K562 (cell line): ENCODE measurements around the gene HPS1. TPM values are rescaled to one million over a fixed set of nuclear protein-coding genes. Genes with fewer than 3 reads are reported as not detected.

ENCODE experiments used
- ATAC-seq: fragments of 200-7000 bp; cut with Tn5 transposase; 3 replicates; pipeline ENCODE4 v1.9.1; 2020; ENCODE audit warnings: moderate library complexity
- BruUV-seq: library from RNA; stranded (reverse); fragments of 400-500 nt; replicated peaks from 2 replicates; lab custom pipeline; 2021; lab: Mats Ljungman, UMichigan
- CTCF ChIA-PET: fragments of 300-600 bp; formaldehyde crosslinking; extraction: SDS; loops from one replicate; lab custom pipeline; 2021; ENCODE audit warnings: low intra/inter-chr PET ratio; lab: Yijun Ruan, JAX
- POLR2A ChIA-PET: fragments of 300-600, 350-650 bp; sonication (Branson Sonifier 250); formaldehyde crosslinking; extraction: SDS; loops from one replicate; lab custom pipeline; 2021; ENCODE audit warnings: antibody characterized with exemption, inconsistent platforms; lab: Yijun Ruan, JAX
- DNase-seq, 4 experiments: peaks; one replicate each; pipeline versions ENCODE4 v3.0.0 to v3.0.0-alpha.2; 2011 to 2018; ENCODE audit warnings: low spot score in 3 of 4, mixed read lengths in 3 of 4; ENCODE audit errors: extremely low read depth in 1 of 4
- FAIRE-seq: peaks from 2 replicates; lab custom pipeline; 2011; peaks lifted over from hg19 to GRCh38; lab: Jason Lieb, UNC
- H2AFZ ChIP-seq: 2 replicates; pipeline ENCODE4 v1.6.0; 2011; ENCODE audit warnings: low read depth, low read length, control low read depth, inconsistent platforms
- H3K27ac ChIP-seq: fragments of 200-600 bp; 3 replicates; pipeline ENCODE4 v1.8.0; 2011; ENCODE audit warnings: low read depth, mild to moderate bottlenecking, control low read depth, inconsistent platforms, low read length, moderate library complexity, mixed read lengths; ENCODE audit errors: extremely low read depth
- H3K27me3 ChIP-seq, 2 experiments: fragments of 300-600 bp in 1 of 2; 2 replicates in 1 of 2; 3 replicates in 1 of 2; pipeline versions ENCODE4 v1.6.0 to v1.8.0; 2011; ENCODE audit warnings: inconsistent platforms in 2 of 2, low read length in 2 of 2, mild to moderate bottlenecking in 1 of 2, mixed read lengths in 1 of 2, moderate library complexity in 1 of 2; ENCODE audit not compliant: control insufficient read depth in 2 of 2, insufficient read depth in 2 of 2
- H3K36me3 ChIP-seq: fragments of 300-600 bp; 3 replicates; pipeline ENCODE4 v1.8.0; 2011; ENCODE audit warnings: mild to moderate bottlenecking, low read length, inconsistent platforms; ENCODE audit not compliant: control insufficient read depth, insufficient read depth
- H3K4me1 ChIP-seq, 2 experiments: fragments of 200-600 bp in 1 of 2; replicated peaks in 1 of 2; 2 replicates in 1 of 2; 3 replicates in 1 of 2; pipeline versions ENCODE4 v1.5.1 to v1.8.0; 2011; ENCODE audit warnings: inconsistent platforms in 2 of 2, low read length in 2 of 2, mild to moderate bottlenecking in 1 of 2, mixed read lengths in 1 of 2, moderate library complexity in 1 of 2; ENCODE audit not compliant: control insufficient read depth in 2 of 2, insufficient read depth in 2 of 2
- H3K4me2 ChIP-seq: 2 replicates; pipeline ENCODE4 v1.6.1; 2011; ENCODE audit warnings: low read length, control low read depth, inconsistent platforms, mixed read lengths; ENCODE audit not compliant: insufficient read depth
- H3K4me3 ChIP-seq: fragments of 200-600 bp; sonication (generic), shearing (Covaris generic); 2 replicates; pipeline ENCODE4 v1.5.1; 2016; ENCODE audit warnings: control low read depth, inconsistent platforms
- H3K79me2 ChIP-seq: fragments of 200-600 bp; 3 replicates; pipeline ENCODE4 v1.8.0; 2011; ENCODE audit warnings: low read length, inconsistent platforms; ENCODE audit not compliant: control insufficient read depth, insufficient read depth
- H3K9ac ChIP-seq, 2 experiments: 2 replicates each; pipeline versions ENCODE4 v1.6.0 to v1.6.1; 2011; ENCODE audit warnings: low read depth in 2 of 2, low read length in 2 of 2, control low read depth in 1 of 2, inconsistent platforms in 1 of 2, mild to moderate bottlenecking in 1 of 2, mixed read lengths in 1 of 2; ENCODE audit not compliant: insufficient read depth in 1 of 2
- H3K9me1 ChIP-seq: one replicate; pipeline ENCODE4 v1.6.0; 2011; ENCODE audit warnings: inconsistent platforms, mild to moderate bottlenecking, low read length, moderate library complexity; ENCODE audit not compliant: control insufficient read depth, insufficient read depth
- H3K9me3 ChIP-seq: replicated peaks from 2 replicates; pipeline ENCODE4 v1.5.1; 2011; ENCODE audit warnings: low read depth, low read length, inconsistent platforms; ENCODE audit not compliant: control insufficient read depth, insufficient read depth
- H4K20me1 ChIP-seq: replicated peaks from 2 replicates; pipeline ENCODE4 v1.6.1; 2011; ENCODE audit warnings: low read length, inconsistent platforms, mixed read lengths; ENCODE audit not compliant: control insufficient read depth, insufficient read depth
- BHLHE40 ChIP-seq: IDR thresholded peaks from 2 replicates; pipeline ENCODE4 v1.6.1; 2011; ENCODE audit warnings: low read length, improper control_type of control experiment
- CTCF ChIP-seq, 3 experiments: IDR thresholded peaks in 2 of 3; conservative IDR thresholded peaks in 1 of 3; 2 replicates each; pipeline ENCODE4 v1.5.1; 2011 to 2012; ENCODE audit warnings: low read length in 3 of 3, mild to moderate bottlenecking in 3 of 3, control low read depth in 2 of 3, improper control_type of control experiment in 1 of 3, inconsistent platforms in 1 of 3, low read depth in 1 of 3, mixed read lengths in 1 of 3, moderate library complexity in 1 of 3; ENCODE audit not compliant: insufficient read depth in 2 of 3
- KDM1A ChIP-seq, 2 experiments: fragments of 450-650 bp; IDR thresholded peaks; 2 replicates each; pipeline ENCODE4 v1.6.1; 2016; ENCODE audit warnings: mild to moderate bottlenecking in 2 of 2
- MAZ ChIP-seq, 2 experiments: fragments of 450-650 bp in 1 of 2; sonication (generic) in 1 of 2; formaldehyde crosslinking; IDR thresholded peaks in 1 of 2; conservative IDR thresholded peaks in 1 of 2; 2 replicates each; pipeline versions ENCODE4 v1.4.0 to v1.5.0; 2020; ENCODE audit warnings: mild to moderate bottlenecking in 1 of 2, missing genetic modification reagents in 1 of 2
- MECOM ChIP-seq: fragments of 250-450 bp; sonication (Bioruptor Pico); IDR thresholded peaks from 2 replicates; pipeline ENCODE4 v1.8.0; 2022; ENCODE audit warnings: inconsistent platforms
- NFE2 ChIP-seq: IDR thresholded peaks from 2 replicates; pipeline ENCODE4 v1.6.1; 2014; ENCODE audit warnings: antibody characterized with exemption, low read depth
- RAD21 ChIP-seq, 2 experiments: fragments of 250-450 bp in 1 of 2; fragments of 450-650 bp in 1 of 2; sonication (Bioruptor Pico) in 1 of 2; formaldehyde crosslinking in 1 of 2; IDR thresholded peaks in 1 of 2; conservative IDR thresholded peaks in 1 of 2; 2 replicates each; pipeline versions ENCODE4 v1.4.0 to v1.8.0; 2020 to 2022; ENCODE audit warnings: mild to moderate bottlenecking in 2 of 2, moderate library complexity in 1 of 2
- RBM39 ChIP-seq: fragments of 200-400 bp; formaldehyde crosslinking; optimal IDR thresholded peaks from 2 replicates; pipeline ENCODE3; 2018; ENCODE audit warnings: low read depth, low read length
- SMAD1 ChIP-seq: fragments of 150-350 bp; IDR thresholded peaks from 2 replicates; pipeline ENCODE4 v1.6.1; 2014; ENCODE audit warnings: low read length, low read depth; ENCODE audit not compliant: partially characterized antibody
- TEAD1 ChIP-seq, 2 experiments: fragments of 450-650 bp in 1 of 2; sonication (generic) in 1 of 2; formaldehyde crosslinking; IDR thresholded peaks; 2 replicates each; pipeline versions ENCODE4 v1.4.0 to v1.8.0; 2020 to 2022; ENCODE audit warnings: mild to moderate bottlenecking in 2 of 2, missing genetic modification reagents in 1 of 2
- THRB ChIP-seq: fragments of 450-650 bp; formaldehyde crosslinking; conservative IDR thresholded peaks from 2 replicates; pipeline ENCODE4 v1.4.0; 2022; ENCODE audit warnings: mild to moderate bottlenecking, missing genetic modification characterization
- ZNF124 ChIP-seq: sonication (generic); formaldehyde crosslinking; IDR thresholded peaks from 2 replicates; pipeline ENCODE4 v1.8.1; 2022; ENCODE audit warnings: missing genetic modification reagents
- WGBS: fragments of 100-300 bp; shearing (Covaris generic); methylation state at CpG from one replicate; pipeline ENCODE4 v1.1.6; 2016; ENCODE audit warnings: low coverage, mixed read lengths; ENCODE audit not compliant: insufficient coverage; ENCODE audit errors: missing lambda C conversion rate; 5-methylcytosine and 5-hydroxymethylcytosine counted together
- in situ Hi-C: fragments of 300-500 bp; cut with MboI; formaldehyde crosslinking; loops from 4 replicates; pipeline ENCODE4 v1.15.0; 2018; ENCODE audit warnings: inconsistent platforms, mixed read lengths
- intact Hi-C: fragments of 100-400 bp; cut with micrococcal nuclease; formaldehyde crosslinking; loops from 2 replicates; pipeline ENCODE4 v1.14.2; 2022
- polyA plus RNA-seq, 8 experiments: library from polyadenylated mRNA; depleted of rRNA in 4 of 8; stranded (reverse) in 5 of 8; unstranded in 3 of 8; fragments of >200 nt; fragmentation: Nextera tagmentation in 2 of 8; fragmentation: Illumina TruSeq in 1 of 8; extraction: Ambion mirVana in 2 of 8; extraction: Trizol in 1 of 8; gene quantifications; 2 replicates each; pipeline versions ENCODE4 v1.2.1 to v1.2.3, GENCODE V29; 2011 to 2014; ENCODE audit warnings: inconsistent platforms in 1 of 8, missing spikeins in 1 of 8
- total RNA-seq, 7 experiments: library from RNA; depleted of rRNA in 6 of 7; stranded (reverse); fragments of >200 nt in 6 of 7; fragmentation: Illumina TruSeq in 2 of 7; extraction: Trizol in 2 of 7; gene quantifications; 2 replicates each; pipeline versions ENCODE4 v1.2.1 to v1.2.3, GENCODE V29; 2011 to 2021; ENCODE audit warnings: low replicate concordance in 1 of 7
- TF ChIP-seq, protein P1 (sequence below), 2 experiments: fragments of 450-650 bp in 1 of 2; IDR thresholded peaks; 2 replicates each; pipeline ENCODE4 v1.6.1; 2011 to 2017; ENCODE audit warnings: low read depth in 2 of 2, antibody characterized with exemption in 1 of 2, borderline replicate concordance in 1 of 2, low read length in 1 of 2, mild to moderate bottlenecking in 1 of 2, mixed read lengths in 1 of 2; ENCODE audit not compliant: control insufficient read depth in 1 of 2
- TF ChIP-seq, protein P2 (sequence below), 2 experiments: fragments of 450-650 bp in 1 of 2; sonication (generic) in 1 of 2; formaldehyde crosslinking in 1 of 2; IDR thresholded peaks in 1 of 2; conservative IDR thresholded peaks in 1 of 2; 2 replicates each; pipeline versions ENCODE4 v1.6.1 to v1.8.1; 2016 to 2023; ENCODE audit warnings: mild to moderate bottlenecking in 2 of 2, moderate library complexity in 2 of 2, inconsistent platforms in 1 of 2, missing genetic modification reagents in 1 of 2

The HPS1 gene
- total and polyA plus RNA-seq, 9 of the 15 experiments (the other 6 are each of a cell fraction or from before 2014, with no cell fraction given): 18.1 to 43.6 (median 26.3) TPM

GRCh38 chr10:98487649-98488048, 40.9 kb upstream of the HPS1 start:
- in situ Hi-C loops (no loop called here), intact Hi-C loops (no loop called here)
- no peak overlapping the region for H2AFZ ChIP-seq
- H3K4me2 ChIP-seq: no peak overlapping the region
- BruUV-seq: no TSS peak
- ChIA-PET POLR2A (no interaction called here), CTCF (no interaction called here)
- H3K4me3 ChIP-seq: no peak overlapping the region
- no peaks in the 10 kb centered on the region for H3K36me3 ChIP-seq
- H3K9ac ChIP-seq: no peak overlapping the region
- no peak for FAIRE-seq
- H3K4me1 ChIP-seq: no peaks in the 10 kb centered on the region
- no peaks in the 10 kb centered on the region for H4K20me1 ChIP-seq
- no peaks in the 10 kb centered on the region for H3K9me1 ChIP-seq
- H3K27ac ChIP-seq: no peak overlapping the region
- H3K27me3 ChIP-seq: no peaks in the 10 kb centered on the region
- no peak for ATAC-seq
- WGBS: 0% methylated on average over 3 of the region's 3 CpGs
- no peak for DNase-seq
- H3K79me2 ChIP-seq: no peaks in the 10 kb centered on the region
- H3K9me3 ChIP-seq: no peaks in the 10 kb centered on the region; the same call in 1 of the 2 replicates
- TF ChIP-seq BHLHE40: 0 out of 2 replicates have a peak, but pooled peaks have one; percentile 14
- TF ChIP-seq NFE2: peak; percentile 53
- TF ChIP-seq, protein P1, sequence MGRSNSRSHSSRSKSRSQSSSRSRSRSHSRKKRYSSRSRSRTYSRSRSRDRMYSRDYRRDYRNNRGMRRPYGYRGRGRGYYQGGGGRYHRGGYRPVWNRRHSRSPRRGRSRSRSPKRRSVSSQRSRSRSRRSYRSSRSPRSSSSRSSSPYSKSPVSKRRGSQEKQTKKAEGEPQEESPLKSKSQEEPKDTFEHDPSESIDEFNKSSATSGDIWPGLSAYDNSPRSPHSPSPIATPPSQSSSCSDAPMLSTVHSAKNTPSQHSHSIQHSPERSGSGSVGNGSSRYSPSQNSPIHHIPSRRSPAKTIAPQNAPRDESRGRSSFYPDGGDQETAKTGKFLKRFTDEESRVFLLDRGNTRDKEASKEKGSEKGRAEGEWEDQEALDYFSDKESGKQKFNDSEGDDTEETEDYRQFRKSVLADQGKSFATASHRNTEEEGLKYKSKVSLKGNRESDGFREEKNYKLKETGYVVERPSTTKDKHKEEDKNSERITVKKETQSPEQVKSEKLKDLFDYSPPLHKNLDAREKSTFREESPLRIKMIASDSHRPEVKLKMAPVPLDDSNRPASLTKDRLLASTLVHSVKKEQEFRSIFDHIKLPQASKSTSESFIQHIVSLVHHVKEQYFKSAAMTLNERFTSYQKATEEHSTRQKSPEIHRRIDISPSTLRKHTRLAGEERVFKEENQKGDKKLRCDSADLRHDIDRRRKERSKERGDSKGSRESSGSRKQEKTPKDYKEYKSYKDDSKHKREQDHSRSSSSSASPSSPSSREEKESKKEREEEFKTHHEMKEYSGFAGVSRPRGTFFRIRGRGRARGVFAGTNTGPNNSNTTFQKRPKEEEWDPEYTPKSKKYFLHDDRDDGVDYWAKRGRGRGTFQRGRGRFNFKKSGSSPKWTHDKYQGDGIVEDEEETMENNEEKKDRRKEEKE (IDR thresholded peaks at IDR 0.05; ENCODE audit: borderline replicate concordance in 1 of 2, control insufficient read depth in 1 of 2, low read depth in 2 of 2, low read length in 1 of 2): no peak
- TF ChIP-seq THRB: no peak
- TF ChIP-seq TEAD1 (CRISPR knock-in tag; IDR thresholded peaks at IDR 0.05): no peak
- no peak for TF ChIP-seq MECOM
- 0 out of 4 replicates have a peak, but pooled peaks of 1 of the 2 experiments have one; percentile 31 for TF ChIP-seq KDM1A (IDR thresholded peaks at IDR 0.05)
- TF ChIP-seq ZNF124 (CRISPR knock-in tag): no peak
- TF ChIP-seq MAZ (CRISPR knock-in tag; conservative IDR thresholded peaks at IDR 0.05 in 1 of 2, IDR thresholded peaks at IDR 0.05 in 1 of 2): no peak
- TF ChIP-seq, protein P2, sequence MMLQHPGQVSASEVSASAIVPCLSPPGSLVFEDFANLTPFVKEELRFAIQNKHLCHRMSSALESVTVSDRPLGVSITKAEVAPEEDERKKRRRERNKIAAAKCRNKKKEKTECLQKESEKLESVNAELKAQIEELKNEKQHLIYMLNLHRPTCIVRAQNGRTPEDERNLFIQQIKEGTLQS (IDR thresholded peaks at IDR 0.05): no peak
- TF ChIP-seq, protein P2 (CRISPR knock-in tag; conservative IDR thresholded peaks at IDR 0.05): no peak
- no peak for TF ChIP-seq SMAD1
- no peak for TF ChIP-seq RBM39
- peak in 1 of 2 experiments; percentile 13; a peak in 1 of 4 replicates for TF ChIP-seq RAD21 (CRISPR knock-in tag; conservative IDR thresholded peaks at IDR 0.05 in 1 of 2, IDR thresholded peaks at IDR 0.05 in 1 of 2)
- TF ChIP-seq CTCF (IDR thresholded peaks at IDR 0.05 in 2 of 3, conservative IDR thresholded peaks at IDR 0.05 in 1 of 3; ENCODE audit: insufficient read depth in 2 of 3, low read depth in 1 of 3, low read length in 3 of 3): peak in 1 of 3 experiments; percentile 22; a peak in 2 of 6 replicates
